ENCODE measurements around the gene YARS2.

YARS2 gene

DNA sequence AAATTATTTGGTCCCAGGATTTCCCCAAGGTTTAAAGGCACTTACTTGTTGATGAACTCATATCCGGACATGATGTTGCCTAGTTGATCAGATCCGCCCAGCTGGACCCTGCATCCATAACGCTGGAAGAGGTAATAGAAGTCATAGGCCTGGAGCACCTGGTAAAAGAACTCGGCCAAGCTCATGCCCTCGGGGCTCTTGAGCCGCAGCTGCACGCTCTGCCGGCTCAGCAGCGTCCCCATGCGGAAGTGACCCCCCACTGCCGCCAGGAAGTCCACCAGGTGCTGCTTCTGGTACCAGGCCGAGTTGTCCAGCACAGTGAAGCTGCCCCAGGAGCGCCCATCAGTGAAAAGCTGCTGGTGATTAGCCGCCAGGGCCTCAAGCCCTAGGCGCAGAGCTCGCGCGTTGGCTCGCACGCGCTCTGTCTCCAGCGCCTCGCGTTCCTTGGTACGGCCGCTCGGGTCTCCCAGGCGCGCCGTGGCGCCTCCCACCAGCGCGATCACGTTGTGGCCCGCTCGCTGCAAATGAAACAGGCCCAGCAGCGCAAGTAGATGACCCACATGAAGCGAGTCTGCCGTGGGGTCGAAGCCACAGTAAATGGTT, 545 bp downstream of the YARS2 start:
- H3K9me3 ChIP-seq (ENCODE audit: control insufficient read depth, low read length) = no peaks in the 10 kb centered on the region
- H3K36me3 ChIP-seq (ENCODE audit: control insufficient read depth, insufficient read depth, low read length) = peaks cover 23% of the 10 kb centered on the region
- H3K4me3 ChIP-seq (ENCODE audit: insufficient read depth, low read depth, low read length, poor library complexity, severe bottlenecking) = peak overlapping the region; percentile 86
- H3K4me1 ChIP-seq (ENCODE audit: control insufficient read depth, insufficient read depth, low read length, poor library complexity, severe bottlenecking) = peaks cover 11% of the 10 kb centered on the region
- DNase-seq = peak; percentile 26 to 59 (median 33)
- no peaks in the 10 kb centered on the region for H3K27me3 ChIP-seq (replicated peaks; ENCODE audit: control insufficient read depth, insufficient read depth, low read length, poor library complexity, severe bottlenecking)
- H3K27ac ChIP-seq (ENCODE audit: insufficient read depth, low read length, poor library complexity, severe bottlenecking) = peak overlapping the region; percentile 76

DNA sequence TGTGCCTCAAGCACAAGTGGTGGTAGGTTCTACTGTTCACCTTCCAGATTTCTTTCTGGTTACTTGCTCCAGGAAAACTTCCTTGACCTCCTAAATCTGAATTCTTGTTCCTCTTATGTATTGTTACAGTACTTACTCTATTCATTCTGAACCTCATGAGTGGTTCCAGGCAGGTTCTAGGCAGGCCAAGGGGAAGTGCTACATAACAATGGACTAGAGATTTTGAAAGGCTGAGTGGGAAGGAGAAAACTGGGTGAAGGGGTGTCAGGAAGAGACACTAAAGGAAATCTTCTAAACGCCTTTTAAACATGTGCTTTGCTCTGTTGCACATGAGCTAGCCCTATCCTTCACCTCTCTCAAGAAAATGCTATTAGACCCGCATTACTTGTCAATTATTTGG, 1.6 kb downstream of the YARS2 start:
- Histone ChIP-seq H3K27me3 (replicated peaks; ENCODE audit: control insufficient read depth, insufficient read depth, low read length, poor library complexity, severe bottlenecking) (no peaks in the 10 kb centered on the region), H3K9me3 (ENCODE audit: control insufficient read depth, low read length) (no peaks in the 10 kb centered on the region), H3K27ac (ENCODE audit: insufficient read depth, low read length, poor library complexity, severe bottlenecking) (peak overlapping the region; percentile 76), H3K4me1 (ENCODE audit: control insufficient read depth, insufficient read depth, low read length, poor library complexity, severe bottlenecking) (peaks cover 11% of the 10 kb centered on the region), H3K36me3 (ENCODE audit: control insufficient read depth, insufficient read depth, low read length) (peaks cover 30% of the 10 kb centered on the region), H3K4me3 (ENCODE audit: insufficient read depth, low read depth, low read length, poor library complexity, severe bottlenecking) (no peak overlapping the region)
- no peak for DNase-seq

DNA sequence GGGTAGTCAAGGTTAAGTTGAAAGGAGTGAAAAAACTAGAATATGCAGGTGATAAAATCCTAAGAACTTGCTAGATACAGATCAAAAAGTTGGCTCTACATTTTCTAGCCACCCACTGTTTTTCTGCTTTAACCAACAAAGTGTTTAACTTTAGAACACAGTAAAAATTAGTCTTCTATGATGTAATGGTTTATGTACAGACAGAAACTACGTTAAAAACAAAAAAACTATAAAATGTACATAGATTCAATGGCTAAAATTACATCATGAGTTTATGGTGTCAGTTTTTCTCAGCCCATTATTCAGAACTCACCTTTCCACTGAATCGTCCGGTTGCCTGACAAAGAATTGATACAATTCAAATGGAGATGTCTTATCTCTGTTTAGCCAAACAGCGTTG, 2.1 kb downstream of the YARS2 start:
- Histone ChIP-seq H3K36me3 (ENCODE audit: control insufficient read depth, insufficient read depth, low read length) (peaks cover 32% of the 10 kb centered on the region), H3K27me3 (replicated peaks; ENCODE audit: control insufficient read depth, insufficient read depth, low read length, poor library complexity, severe bottlenecking) (no peaks in the 10 kb centered on the region), H3K4me3 (ENCODE audit: insufficient read depth, low read depth, low read length, poor library complexity, severe bottlenecking) (no peak overlapping the region), H3K9me3 (ENCODE audit: control insufficient read depth, low read length) (no peaks in the 10 kb centered on the region), H3K27ac (ENCODE audit: insufficient read depth, low read length, poor library complexity, severe bottlenecking) (no peak overlapping the region), H3K4me1 (ENCODE audit: control insufficient read depth, insufficient read depth, low read length, poor library complexity, severe bottlenecking) (peaks cover 11% of the 10 kb centered on the region)
- DNase-seq = no peak

DNA sequence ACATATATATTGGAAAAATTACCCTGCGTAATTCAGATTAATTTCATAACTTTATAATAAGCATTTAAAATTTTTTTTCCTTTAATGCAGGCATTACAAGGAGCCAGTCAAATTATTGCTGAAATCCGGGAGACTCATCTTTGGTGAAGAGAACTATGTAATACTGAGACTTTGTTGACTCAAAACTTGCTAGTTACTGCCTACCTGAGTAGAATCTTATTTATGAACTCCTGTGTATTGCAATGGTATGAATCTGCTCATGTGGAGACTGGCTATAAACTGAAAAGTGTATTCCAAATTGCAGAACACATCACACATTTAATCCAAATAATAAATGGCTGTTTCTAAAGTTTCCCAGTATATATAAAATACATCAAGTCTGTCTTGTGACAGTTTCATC, 12.4 kb downstream of the YARS2 start:
- no peak for DNase-seq
- Histone ChIP-seq H3K27me3 (replicated peaks; ENCODE audit: control insufficient read depth, insufficient read depth, low read length, poor library complexity, severe bottlenecking) (no peaks in the 10 kb centered on the region), H3K27ac (ENCODE audit: insufficient read depth, low read length, poor library complexity, severe bottlenecking) (no peak overlapping the region), H3K4me1 (ENCODE audit: control insufficient read depth, insufficient read depth, low read length, poor library complexity, severe bottlenecking) (no peaks in the 10 kb centered on the region), H3K9me3 (ENCODE audit: control insufficient read depth, low read length) (no peaks in the 10 kb centered on the region), H3K36me3 (ENCODE audit: control insufficient read depth, insufficient read depth, low read length) (peaks cover 78% of the 10 kb centered on the region), H3K4me3 (ENCODE audit: insufficient read depth, low read depth, low read length, poor library complexity, severe bottlenecking) (no peak overlapping the region)

DNA sequence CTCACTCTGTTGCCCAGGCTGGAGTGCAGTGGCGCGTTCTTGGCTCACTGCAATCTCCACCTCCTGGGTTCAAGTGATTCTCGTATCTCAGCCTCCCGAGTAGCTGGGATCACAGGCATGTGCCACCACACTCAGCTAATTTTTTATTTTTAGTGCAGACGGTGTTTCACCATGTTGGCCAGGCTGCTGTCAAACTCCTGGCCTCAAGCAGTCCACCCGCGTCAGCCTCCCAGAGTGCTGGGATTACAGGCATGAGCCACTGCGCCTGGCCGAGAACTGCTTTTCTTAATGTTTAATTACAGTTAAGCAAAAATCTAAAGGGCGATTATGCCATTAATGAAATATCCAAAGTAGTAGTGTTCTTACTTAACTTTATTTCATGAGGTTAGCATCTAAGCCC, 13.6 kb downstream of the YARS2 start:
- H3K4me3 ChIP-seq (ENCODE audit: insufficient read depth, low read depth, low read length, poor library complexity, severe bottlenecking) = no peak overlapping the region
- H3K27me3 ChIP-seq (replicated peaks; ENCODE audit: control insufficient read depth, insufficient read depth, low read length, poor library complexity, severe bottlenecking) = no peaks in the 10 kb centered on the region
- H3K27ac ChIP-seq (ENCODE audit: insufficient read depth, low read length, poor library complexity, severe bottlenecking) = no peak overlapping the region
- H3K36me3 ChIP-seq (ENCODE audit: control insufficient read depth, insufficient read depth, low read length) = peaks cover 75% of the 10 kb centered on the region
- H3K9me3 ChIP-seq (ENCODE audit: control insufficient read depth, low read length) = no peaks in the 10 kb centered on the region
- no peak for DNase-seq
- H3K4me1 ChIP-seq (ENCODE audit: control insufficient read depth, insufficient read depth, low read length, poor library complexity, severe bottlenecking) = no peaks in the 10 kb centered on the region

DNA sequence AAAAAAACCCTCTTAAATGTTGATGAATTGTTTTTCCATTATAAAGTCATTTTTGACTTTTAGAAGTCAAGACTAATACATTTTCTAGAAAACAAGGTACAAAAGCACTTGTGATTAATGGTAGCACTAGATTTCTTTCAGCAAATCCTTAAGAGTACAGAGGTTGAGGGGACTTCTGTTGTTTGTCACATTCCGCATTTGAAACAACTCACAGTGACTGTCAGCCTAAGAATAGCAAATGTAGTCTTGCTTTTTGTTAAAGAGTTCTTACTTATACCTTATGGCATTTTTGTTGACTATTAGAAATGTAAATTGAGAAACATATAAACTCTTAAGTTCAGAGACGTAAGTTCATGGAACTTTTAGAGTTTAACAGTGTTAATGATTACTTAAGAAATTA, 16.4 kb downstream of the YARS2 start:
- no peaks in the 10 kb centered on the region for H3K27me3 ChIP-seq (replicated peaks; ENCODE audit: control insufficient read depth, insufficient read depth, low read length, poor library complexity, severe bottlenecking)
- no peaks in the 10 kb centered on the region for H3K4me1 ChIP-seq (ENCODE audit: control insufficient read depth, insufficient read depth, low read length, poor library complexity, severe bottlenecking)
- peaks cover 60% of the 10 kb centered on the region for H3K36me3 ChIP-seq (ENCODE audit: control insufficient read depth, insufficient read depth, low read length)
- no peak overlapping the region for H3K27ac ChIP-seq (ENCODE audit: insufficient read depth, low read length, poor library complexity, severe bottlenecking)
- no peaks in the 10 kb centered on the region for H3K9me3 ChIP-seq (ENCODE audit: control insufficient read depth, low read length)
- DNase-seq = no peak
- H3K4me3 ChIP-seq (ENCODE audit: insufficient read depth, low read depth, low read length, poor library complexity, severe bottlenecking) = no peak overlapping the region

DNA sequence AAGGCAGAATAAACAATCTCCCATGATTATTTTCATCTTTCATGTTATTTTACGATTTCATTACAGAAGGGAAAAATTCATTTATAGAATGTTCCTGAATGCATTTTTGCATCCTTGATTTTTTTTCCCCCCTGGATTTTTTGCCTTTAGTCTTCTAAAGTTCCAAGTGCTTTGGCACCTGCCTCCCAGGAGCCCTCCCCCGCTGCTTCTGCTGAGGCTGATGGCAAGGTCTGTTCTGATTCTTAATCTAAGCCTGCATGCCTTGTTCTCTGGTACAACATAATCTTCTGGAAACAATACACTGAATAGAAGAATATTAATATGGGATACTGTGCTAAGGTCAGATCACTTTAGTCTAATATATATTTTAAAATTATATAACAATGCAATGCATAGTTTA, 18.0 kb downstream of the YARS2 start:
- H3K27ac ChIP-seq (ENCODE audit: insufficient read depth, low read length, poor library complexity, severe bottlenecking) = no peak overlapping the region
- peaks cover 49% of the 10 kb centered on the region for H3K36me3 ChIP-seq (ENCODE audit: control insufficient read depth, insufficient read depth, low read length)
- no peak for DNase-seq

DNA sequence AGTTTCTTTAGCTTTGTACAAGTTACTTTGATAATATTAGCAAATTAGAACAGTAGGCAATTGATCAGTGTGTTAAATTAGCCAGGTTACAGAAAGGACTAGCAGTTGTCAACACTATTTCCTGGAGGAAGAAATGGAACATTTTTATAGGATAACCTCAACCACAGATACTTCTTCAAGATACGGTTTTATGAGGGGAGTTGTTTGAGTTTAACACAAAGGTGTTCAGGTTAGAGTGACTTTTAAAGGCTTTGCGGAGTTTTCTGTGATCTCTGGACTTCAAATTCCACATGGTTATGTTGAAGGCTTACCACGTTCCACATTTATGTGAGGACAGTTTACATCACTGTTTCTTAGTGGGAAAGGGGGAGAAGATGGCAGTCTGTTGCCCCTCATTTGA, 19.3 kb downstream of the YARS2 start:
- no peak for DNase-seq
- Histone ChIP-seq H3K27ac (ENCODE audit: insufficient read depth, low read length, poor library complexity, severe bottlenecking) (no peak overlapping the region), H3K4me1 (ENCODE audit: control insufficient read depth, insufficient read depth, low read length, poor library complexity, severe bottlenecking) (no peaks in the 10 kb centered on the region), H3K36me3 (ENCODE audit: control insufficient read depth, insufficient read depth, low read length) (peaks cover 52% of the 10 kb centered on the region), H3K9me3 (ENCODE audit: control insufficient read depth, low read length) (no peaks in the 10 kb centered on the region), H3K4me3 (ENCODE audit: insufficient read depth, low read depth, low read length, poor library complexity, severe bottlenecking) (no peak overlapping the region), H3K27me3 (replicated peaks; ENCODE audit: control insufficient read depth, insufficient read depth, low read length, poor library complexity, severe bottlenecking) (no peaks in the 10 kb centered on the region)

More for the DNA sequence above, 18.0 kb downstream of the YARS2 start:
- Histone ChIP-seq H3K4me3 (ENCODE audit: insufficient read depth, low read depth, low read length, poor library complexity, severe bottlenecking) (no peak overlapping the region), H3K27me3 (replicated peaks; ENCODE audit: control insufficient read depth, insufficient read depth, low read length, poor library complexity, severe bottlenecking) (no peaks in the 10 kb centered on the region), H3K9me3 (ENCODE audit: control insufficient read depth, low read length) (no peaks in the 10 kb centered on the region), H3K4me1 (ENCODE audit: control insufficient read depth, insufficient read depth, low read length, poor library complexity, severe bottlenecking) (no peaks in the 10 kb centered on the region)

DNA sequence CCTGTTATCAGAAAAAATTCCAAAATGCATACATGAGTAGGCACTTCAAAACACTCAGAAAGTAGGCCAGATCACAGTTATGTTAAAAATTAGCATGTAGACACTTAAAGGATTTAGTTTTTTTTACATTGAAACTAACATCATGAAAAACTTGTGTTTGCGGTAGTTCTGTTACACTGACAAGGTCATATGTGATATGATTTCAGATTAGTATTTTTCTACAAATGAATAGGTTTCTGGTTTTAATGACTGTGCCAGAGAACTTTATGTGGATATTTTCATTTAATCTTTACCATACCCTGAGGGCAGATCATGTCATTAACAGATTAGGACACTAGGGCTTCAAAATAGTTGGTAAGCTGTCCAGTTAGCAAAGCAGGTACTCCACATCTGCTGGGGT, 20.7 kb downstream of the YARS2 start:
- no peaks in the 10 kb centered on the region for H3K27me3 ChIP-seq (replicated peaks; ENCODE audit: control insufficient read depth, insufficient read depth, low read length, poor library complexity, severe bottlenecking)
- H3K27ac ChIP-seq (ENCODE audit: insufficient read depth, low read length, poor library complexity, severe bottlenecking) = no peak overlapping the region
- H3K4me3 ChIP-seq (ENCODE audit: insufficient read depth, low read depth, low read length, poor library complexity, severe bottlenecking) = no peak overlapping the region
- H3K9me3 ChIP-seq (ENCODE audit: control insufficient read depth, low read length) = no peaks in the 10 kb centered on the region
- DNase-seq = no peak
- H3K4me1 ChIP-seq (ENCODE audit: control insufficient read depth, insufficient read depth, low read length, poor library complexity, severe bottlenecking) = no peaks in the 10 kb centered on the region
- H3K36me3 ChIP-seq (ENCODE audit: control insufficient read depth, insufficient read depth, low read length) = peaks cover 41% of the 10 kb centered on the region

DNA sequence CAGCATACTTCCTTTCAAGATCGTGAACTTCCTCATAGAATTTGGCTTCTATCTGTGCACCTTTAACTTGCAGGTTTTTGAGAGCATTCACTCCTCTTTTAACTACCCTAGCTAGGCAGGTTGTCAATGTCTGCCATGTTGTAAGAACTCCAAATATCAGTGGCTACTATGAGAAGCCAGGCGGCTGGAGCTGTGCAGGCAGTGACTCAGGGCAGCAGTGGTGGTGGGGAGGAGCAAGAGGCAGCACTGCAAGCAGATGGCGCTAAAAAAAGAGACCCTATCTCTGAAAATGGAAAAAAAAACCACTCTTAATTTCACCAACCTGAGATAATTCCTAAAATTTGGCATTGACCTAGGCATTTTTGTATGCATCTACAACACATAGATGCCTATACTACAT, 28.5 kb downstream of the YARS2 start:
- H3K27ac ChIP-seq (ENCODE audit: insufficient read depth, low read length, poor library complexity, severe bottlenecking) = no peak overlapping the region
- H3K9me3 ChIP-seq (ENCODE audit: control insufficient read depth, low read length) = no peaks in the 10 kb centered on the region
- no peak overlapping the region for H3K4me3 ChIP-seq (ENCODE audit: insufficient read depth, low read depth, low read length, poor library complexity, severe bottlenecking)
- DNase-seq = no peak
- H3K4me1 ChIP-seq (ENCODE audit: control insufficient read depth, insufficient read depth, low read length, poor library complexity, severe bottlenecking) = no peaks in the 10 kb centered on the region
- peaks cover 18% of the 10 kb centered on the region for H3K36me3 ChIP-seq (ENCODE audit: control insufficient read depth, insufficient read depth, low read length)
- H3K27me3 ChIP-seq (replicated peaks; ENCODE audit: control insufficient read depth, insufficient read depth, low read length, poor library complexity, severe bottlenecking) = no peaks in the 10 kb centered on the region
